HCT116 (cell line): ENCODE results near the gene WNK1. TPM values are rescaled to one million over a fixed set of nuclear protein-coding genes. Genes with fewer than 3 reads are reported as not detected.

Experiments
- ATAC-seq: fragments of 200-7000 bp; cut with Tn5 transposase; 2 replicates; pipeline ENCODE4 v1.9.1; 2020; ENCODE audit warnings: mild to moderate bottlenecking, moderate library complexity
- BruUV-seq: library from RNA; stranded (reverse); fragments of 400-500 nt; replicated peaks from 2 replicates; lab custom pipeline; 2021; lab: Mats Ljungman, UMichigan
- CTCF ChIA-PET: fragments of 300-600 bp; sonication (Branson Sonifier 250); formaldehyde crosslinking; loops from one replicate; lab custom pipeline; 2021; ENCODE audit warnings: antibody characterized with exemption; lab: Charles Lee
- POLR2A ChIA-PET: fragments of 300-600, 350-600 bp; sonication (Branson Sonifier 250); formaldehyde crosslinking; loops from one replicate; lab custom pipeline; 2021; ENCODE audit warnings: antibody characterized with exemption; lab: Charles Lee
- RAD21 ChIA-PET, 2 experiments: fragments of 300-600 bp; sonication (Branson Sonifier 250); formaldehyde crosslinking; loops; one replicate each; lab custom pipeline; 2023; ENCODE audit warnings: low total read pairs in 2 of 2; ENCODE audit not compliant: uncharacterized antibody in 2 of 2, unreplicated experiment in 2 of 2, low non-redundant PET in 1 of 2; lab: Charles Lee
- DNase-seq: peaks from one replicate; pipeline ENCODE4 v3.0.0-alpha.2; 2010; ENCODE audit warnings: low read depth, low spot score
- H2AFZ ChIP-seq: fragments of 200-600 bp; shearing (Covaris generic), sonication (generic); 2 replicates; pipeline ENCODE4 v1.6.1; 2017; ENCODE audit warnings: low read depth, mixed run types, mixed read lengths, antibody characterized with exemption, low read length; ENCODE audit not compliant: poor library complexity, severe bottlenecking
- H3K27ac ChIP-seq: 2 replicates; pipeline ENCODE4 v1.5.1; 2012; ENCODE audit warnings: low read depth, low read length
- H3K27me3 ChIP-seq: fragments of 200-600 bp; sonication (generic); 2 replicates; pipeline ENCODE4 v1.6.1; 2016; ENCODE audit warnings: mixed run types, low read length, mixed read lengths; ENCODE audit not compliant: insufficient read depth
- H3K36me3 ChIP-seq, 2 experiments: fragments of 200-500 bp in 1 of 2; fragments of 200-600 bp in 1 of 2; sonication (Bioruptor generic) in 1 of 2; sonication (generic) in 1 of 2; 2 replicates each; pipeline versions ENCODE4 v1.5.1 to v1.6.1; 2014 to 2016; ENCODE audit warnings: low read length in 2 of 2, inconsistent platforms in 1 of 2, mixed read lengths in 1 of 2, mixed run types in 1 of 2; ENCODE audit not compliant: insufficient read depth in 2 of 2, control insufficient read depth in 1 of 2
- H3K4me1 ChIP-seq, 2 experiments: fragments of 200-600 bp in 1 of 2; sonication (generic) in 1 of 2; 2 replicates each; pipeline versions ENCODE4 v1.5.1 to v1.6.1; 2012 to 2017; ENCODE audit warnings: low read length in 2 of 2, inconsistent platforms in 1 of 2, mild to moderate bottlenecking in 1 of 2, mixed read lengths in 1 of 2, mixed run types in 1 of 2, moderate library complexity in 1 of 2; ENCODE audit not compliant: insufficient read depth in 2 of 2, control insufficient read depth in 1 of 2
- H3K4me2 ChIP-seq: fragments of 200-600 bp; sonication (generic); 2 replicates; pipeline ENCODE4 v1.6.1; 2017; ENCODE audit warnings: mixed run types, low read length, mixed read lengths
- H3K4me3 ChIP-seq, 2 experiments: fragments of 200-600 bp in 1 of 2; sonication (generic) in 1 of 2; replicated peaks in 1 of 2; 2 replicates each; pipeline ENCODE4 v1.5.1; 2011 to 2016; ENCODE audit warnings: low read length in 2 of 2, control low read depth in 1 of 2, low read depth in 1 of 2, mild to moderate bottlenecking in 1 of 2, mixed read lengths in 1 of 2, mixed run types in 1 of 2
- H3K79me2 ChIP-seq: fragments of 200-600 bp; sonication (generic); 2 replicates; pipeline ENCODE4 v1.6.1; 2017; ENCODE audit warnings: mild to moderate bottlenecking, mixed run types, low read length, moderate library complexity, mixed read lengths; ENCODE audit not compliant: insufficient read depth
- H3K9ac ChIP-seq: fragments of 200-600 bp; sonication (generic); 2 replicates; pipeline ENCODE4 v1.6.1; 2016; ENCODE audit warnings: low read length, mixed read lengths
- H3K9me2 ChIP-seq: fragments of 200-600 bp; sonication (generic), shearing (Covaris generic); 2 replicates; pipeline ENCODE4 v1.6.1; 2017; ENCODE audit warnings: mixed run types, mild to moderate bottlenecking, moderate library complexity; ENCODE audit not compliant: insufficient read depth
- H3K9me3 ChIP-seq, 2 experiments: fragments of 200-500 bp in 1 of 2; fragments of 200-600 bp in 1 of 2; sonication (Bioruptor generic) in 1 of 2; sonication (generic) in 1 of 2; 2 replicates each; pipeline ENCODE4 v1.6.1; 2014 to 2017; ENCODE audit warnings: low read length in 2 of 2, mixed read lengths in 2 of 2, inconsistent platforms in 1 of 2, low read depth in 1 of 2, mild to moderate bottlenecking in 1 of 2, mixed run types in 1 of 2, moderate library complexity in 1 of 2; ENCODE audit not compliant: control insufficient read depth in 1 of 2, insufficient read depth in 1 of 2
- H4K20me1 ChIP-seq: fragments of 200-600 bp; sonication (generic), shearing (Covaris generic); 2 replicates; pipeline ENCODE4 v1.6.1; 2017; ENCODE audit warnings: mixed run types, mild to moderate bottlenecking, moderate library complexity; ENCODE audit not compliant: insufficient read depth
- CEBPB ChIP-seq: IDR thresholded peaks from 2 replicates; pipeline ENCODE4 v1.6.1; 2012; ENCODE audit warnings: low read depth
- EGR1 ChIP-seq: IDR thresholded peaks from 2 replicates; pipeline ENCODE4 v1.6.1; 2012; ENCODE audit warnings: low read depth
- ELF1 ChIP-seq: IDR thresholded peaks from 2 replicates; pipeline ENCODE4 v1.6.1; 2012; ENCODE audit warnings: low read depth, borderline replicate concordance
- POLR2A ChIP-seq: IDR thresholded peaks from 2 replicates; pipeline ENCODE4 v1.7.0; 2011; ENCODE audit warnings: borderline replicate concordance; ENCODE audit not compliant: insufficient read depth, insufficient read length; ENCODE audit errors: extremely low read depth
- POLR2AphosphoS5 ChIP-seq: IDR thresholded peaks from 2 replicates; pipeline ENCODE4 v1.6.1; 2011; ENCODE audit warnings: mild to moderate bottlenecking, low read depth, low read length, moderate library complexity
- RAD21 ChIP-seq: IDR thresholded peaks from 2 replicates; pipeline ENCODE4 v1.6.1; 2012; ENCODE audit warnings: low read depth, mild to moderate bottlenecking
- SIN3A ChIP-seq: IDR thresholded peaks from 2 replicates; pipeline ENCODE4 v1.6.1; 2012; ENCODE audit warnings: low read depth
- SP1 ChIP-seq: IDR thresholded peaks from 2 replicates; pipeline ENCODE4 v1.6.1; 2012; ENCODE audit warnings: low read depth
- SRF ChIP-seq: IDR thresholded peaks from 2 replicates; pipeline ENCODE4 v1.6.1; 2012; ENCODE audit warnings: low read depth
- TCF7L2 ChIP-seq: IDR thresholded peaks from 2 replicates; pipeline ENCODE4 v1.7.0; 2011; ENCODE audit warnings: borderline replicate concordance, inconsistent platforms; ENCODE audit not compliant: insufficient read depth, insufficient read length; ENCODE audit errors: extremely low read depth
- YY1 ChIP-seq: IDR thresholded peaks from 2 replicates; pipeline ENCODE4 v1.6.1; 2011; ENCODE audit warnings: low read length, low read depth, moderate library complexity, mild to moderate bottlenecking; ENCODE audit not compliant: insufficient replicate concordance; ENCODE audit errors: extremely low read depth
- ZFX ChIP-seq: fragments of 450-650 bp; IDR thresholded peaks from 2 replicates; pipeline ENCODE4 v1.6.1; 2017
- intact Hi-C: fragments of 100-400 bp; cut with micrococcal nuclease; formaldehyde crosslinking; loops from 2 replicates; pipeline ENCODE4 v1.10.0; 2022
- total RNA-seq: library from RNA; stranded (reverse); gene quantifications from one replicate; pipeline ENCODE4 v1.2.1, GENCODE V29; 2021; ENCODE audit not compliant: unreplicated experiment
- TF ChIP-seq, protein P1 (sequence below): IDR thresholded peaks from 2 replicates; pipeline ENCODE4 v1.6.1; 2012; ENCODE audit warnings: low read depth
- TF ChIP-seq, protein P2 (sequence below): IDR thresholded peaks from 2 replicates; pipeline ENCODE4 v1.6.1; 2012
- TF ChIP-seq, protein P3 (sequence below): IDR thresholded peaks from 2 replicates; pipeline ENCODE4 v1.6.1; 2011; ENCODE audit warnings: mild to moderate bottlenecking, low read length, moderate library complexity; ENCODE audit not compliant: insufficient replicate concordance; ENCODE audit errors: extremely low read depth

WNK1 gene
- total RNA-seq, 1 experiment from 2014 or later = 81.0 TPM

DNA sequence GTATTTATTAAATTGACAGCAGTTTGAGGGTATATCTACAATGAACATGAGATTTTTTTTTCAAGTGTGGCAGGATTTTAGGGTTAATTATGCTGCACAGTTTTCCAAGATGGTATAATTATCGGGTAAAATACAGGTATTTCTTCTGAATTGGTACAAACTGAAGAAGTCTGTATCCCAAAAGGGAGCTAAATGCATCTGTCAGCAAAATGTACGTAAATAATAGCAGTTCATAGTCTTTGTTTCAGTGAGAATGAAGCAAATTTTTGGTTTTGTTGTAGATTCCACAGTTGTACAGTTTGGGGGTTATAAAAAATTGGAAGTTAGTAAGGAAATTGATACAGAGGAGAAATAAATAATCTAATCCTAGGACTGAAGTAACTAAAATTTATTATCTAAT, 133.8 kb downstream of the WNK1 start:
- H3K9ac ChIP-seq = no peak overlapping the region
- no peaks in the 10 kb centered on the region for H3K4me1 ChIP-seq
- H3K27ac ChIP-seq = no peak overlapping the region
- H3K27me3 ChIP-seq = no peaks in the 10 kb centered on the region
- ChIA-PET POLR2A (no interaction called here), CTCF (no interaction called here), RAD21 (no interaction called here)
- H4K20me1 ChIP-seq = no peaks in the 10 kb centered on the region
- ATAC-seq (no peak), DNase-seq (no peak)
- H3K4me3 ChIP-seq = no peak overlapping the region
- H2AFZ ChIP-seq = no peak overlapping the region
- intact Hi-C loops = no loop called here
- BruUV-seq = no TSS peak
- H3K4me2 ChIP-seq = no peak overlapping the region
- no peaks in the 10 kb centered on the region for H3K9me2 ChIP-seq
- H3K9me3 ChIP-seq = no peaks in the 10 kb centered on the region
- peaks cover 63% of the 10 kb centered on the region in 2 experiments for H3K36me3 ChIP-seq
- no peaks in the 10 kb centered on the region for H3K79me2 ChIP-seq
- TF ChIP-seq POLR2AphosphoS5 (no peak), SP1 (no peak), CEBPB (no peak), ELF1 (no peak), TCF7L2 (no peak), SIN3A (no peak), YY1 (no peak), ZFX (no peak), SRF (no peak), POLR2A (no peak), RAD21 (no peak), EGR1 (no peak)
- TF ChIP-seq, protein P1, sequence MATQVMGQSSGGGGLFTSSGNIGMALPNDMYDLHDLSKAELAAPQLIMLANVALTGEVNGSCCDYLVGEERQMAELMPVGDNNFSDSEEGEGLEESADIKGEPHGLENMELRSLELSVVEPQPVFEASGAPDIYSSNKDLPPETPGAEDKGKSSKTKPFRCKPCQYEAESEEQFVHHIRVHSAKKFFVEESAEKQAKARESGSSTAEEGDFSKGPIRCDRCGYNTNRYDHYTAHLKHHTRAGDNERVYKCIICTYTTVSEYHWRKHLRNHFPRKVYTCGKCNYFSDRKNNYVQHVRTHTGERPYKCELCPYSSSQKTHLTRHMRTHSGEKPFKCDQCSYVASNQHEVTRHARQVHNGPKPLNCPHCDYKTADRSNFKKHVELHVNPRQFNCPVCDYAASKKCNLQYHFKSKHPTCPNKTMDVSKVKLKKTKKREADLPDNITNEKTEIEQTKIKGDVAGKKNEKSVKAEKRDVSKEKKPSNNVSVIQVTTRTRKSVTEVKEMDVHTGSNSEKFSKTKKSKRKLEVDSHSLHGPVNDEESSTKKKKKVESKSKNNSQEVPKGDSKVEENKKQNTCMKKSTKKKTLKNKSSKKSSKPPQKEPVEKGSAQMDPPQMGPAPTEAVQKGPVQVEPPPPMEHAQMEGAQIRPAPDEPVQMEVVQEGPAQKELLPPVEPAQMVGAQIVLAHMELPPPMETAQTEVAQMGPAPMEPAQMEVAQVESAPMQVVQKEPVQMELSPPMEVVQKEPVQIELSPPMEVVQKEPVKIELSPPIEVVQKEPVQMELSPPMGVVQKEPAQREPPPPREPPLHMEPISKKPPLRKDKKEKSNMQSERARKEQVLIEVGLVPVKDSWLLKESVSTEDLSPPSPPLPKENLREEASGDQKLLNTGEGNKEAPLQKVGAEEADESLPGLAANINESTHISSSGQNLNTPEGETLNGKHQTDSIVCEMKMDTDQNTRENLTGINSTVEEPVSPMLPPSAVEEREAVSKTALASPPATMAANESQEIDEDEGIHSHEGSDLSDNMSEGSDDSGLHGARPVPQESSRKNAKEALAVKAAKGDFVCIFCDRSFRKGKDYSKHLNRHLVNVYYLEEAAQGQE = no peak
- TF ChIP-seq, protein P2, sequence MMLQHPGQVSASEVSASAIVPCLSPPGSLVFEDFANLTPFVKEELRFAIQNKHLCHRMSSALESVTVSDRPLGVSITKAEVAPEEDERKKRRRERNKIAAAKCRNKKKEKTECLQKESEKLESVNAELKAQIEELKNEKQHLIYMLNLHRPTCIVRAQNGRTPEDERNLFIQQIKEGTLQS = no peak
- TF ChIP-seq, protein P3, sequence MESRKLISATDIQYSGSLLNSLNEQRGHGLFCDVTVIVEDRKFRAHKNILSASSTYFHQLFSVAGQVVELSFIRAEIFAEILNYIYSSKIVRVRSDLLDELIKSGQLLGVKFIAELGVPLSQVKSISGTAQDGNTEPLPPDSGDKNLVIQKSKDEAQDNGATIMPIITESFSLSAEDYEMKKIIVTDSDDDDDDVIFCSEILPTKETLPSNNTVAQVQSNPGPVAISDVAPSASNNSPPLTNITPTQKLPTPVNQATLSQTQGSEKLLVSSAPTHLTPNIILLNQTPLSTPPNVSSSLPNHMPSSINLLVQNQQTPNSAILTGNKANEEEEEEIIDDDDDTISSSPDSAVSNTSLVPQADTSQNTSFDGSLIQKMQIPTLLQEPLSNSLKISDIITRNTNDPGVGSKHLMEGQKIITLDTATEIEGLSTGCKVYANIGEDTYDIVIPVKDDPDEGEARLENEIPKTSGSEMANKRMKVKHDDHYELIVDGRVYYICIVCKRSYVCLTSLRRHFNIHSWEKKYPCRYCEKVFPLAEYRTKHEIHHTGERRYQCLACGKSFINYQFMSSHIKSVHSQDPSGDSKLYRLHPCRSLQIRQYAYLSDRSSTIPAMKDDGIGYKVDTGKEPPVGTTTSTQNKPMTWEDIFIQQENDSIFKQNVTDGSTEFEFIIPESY = no peak
- TF ChIP-seq, all 23 proteins: peak for 0
